GM23248 (cell line): ENCODE measurements around the gene CYP4A22.

Experiments
- EZH2 ChIP-seq: fragments of 200-600 bp; sonication (generic); IDR thresholded peaks from 2 replicates; pipeline ENCODE4 v1.6.1; 2018; ENCODE audit warnings: antibody characterized with exemption, mild to moderate bottlenecking; ENCODE audit not compliant: insufficient read depth, poor library complexity, severe bottlenecking
- EZH2phosphoT487 ChIP-seq: fragments of 200-600 bp; sonication (generic); IDR thresholded peaks from 2 replicates; pipeline ENCODE4 v1.6.1; 2018; ENCODE audit warnings: antibody characterized with exemption, moderate library complexity, mild to moderate bottlenecking, low read depth; ENCODE audit not compliant: insufficient read depth

DNA sequence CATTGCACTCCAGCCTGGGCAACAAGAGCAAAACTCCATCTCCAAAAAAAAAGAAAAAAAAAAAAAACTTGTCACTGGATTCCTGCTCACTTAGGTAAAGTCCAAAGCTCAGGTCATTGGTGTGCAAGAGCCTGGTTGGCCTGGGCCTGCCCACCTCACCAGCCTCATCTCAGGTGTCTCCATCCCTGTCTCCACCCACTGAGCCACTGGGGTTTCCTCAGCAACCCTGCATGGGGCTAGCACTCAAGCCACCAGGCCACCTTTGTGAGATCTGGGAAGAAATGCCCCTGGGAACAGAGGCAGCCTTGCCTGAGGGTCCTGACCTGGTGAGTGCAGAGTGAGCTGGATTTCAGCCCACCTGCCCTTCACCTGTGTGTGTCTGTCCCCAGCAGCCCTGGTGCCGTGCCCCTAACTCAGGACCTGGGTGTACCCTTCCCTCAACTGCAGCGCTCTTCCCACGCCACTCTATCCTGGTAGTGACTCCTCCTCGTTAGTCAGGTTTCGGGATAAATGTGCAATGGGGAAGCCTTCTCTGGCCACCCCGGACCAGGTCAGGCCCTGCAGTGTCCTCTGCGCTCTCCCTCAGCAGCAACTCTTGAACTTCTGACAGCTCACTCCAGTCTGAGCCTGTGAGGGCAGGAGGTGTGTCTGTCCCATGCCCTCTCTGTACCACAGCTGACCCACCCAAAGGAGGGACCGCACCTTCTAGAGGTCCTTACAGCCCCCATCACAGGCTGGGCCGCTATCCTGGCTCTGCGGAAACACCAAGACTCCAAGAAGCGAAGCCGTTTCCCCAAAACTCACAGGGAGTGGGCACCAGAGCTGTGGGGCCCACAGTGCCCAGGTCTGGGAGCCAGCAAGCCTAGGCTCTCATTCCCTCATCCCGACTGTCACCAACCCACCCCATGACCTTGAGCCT, 49.3 kb downstream of the CYP4A22 start:
- TF ChIP-seq EZH2phosphoT487 (no peak), EZH2 (no peak)
